ENCODE results near the gene COX20.
A peak's percentile ranks its signal among the peaks of the same experiment; 100 is the strongest.
"Not testable (repeated sequence)": the region's sequence is repeated elsewhere in the genome, so short reads cannot be mapped to it uniquely, and the experiment has no call there.

Gene COX20

GRCh38 chr1:244835276-244836134 lies at the start of gene COX20:
TSS of gene COX20 (plus strand) at chr1:244835658. CDS start at chr1:244835715, 57 bp downstream.
- TF ChIP-seq NFRKB (IDR thresholded peaks at IDR 0.05), result peak; percentile 38
- no peak for TF ChIP-seq L3MBTL2 (conservative IDR thresholded peaks at IDR 0.05)
- peak; percentile 84; the same call in 1 of the 2 replicates for TF ChIP-seq FOXM1 (IDR thresholded peaks at IDR 0.05; ENCODE audit: borderline replicate concordance)
- CTCF ChIA-PET, result interaction anchor here (0.5 to 2.0 kb wide), 6 partner anchors 26 to 243 kb away, joined by 3 to 11 read pairs (median 4); no protein-coding TSS in a partner anchor
- POLR2A ChIA-PET, result interaction anchor here (0.5 to 9.6 kb wide), 25 partner anchors 10 to 487 kb away, joined by 3 to 127 read pairs (median 4); partner anchors contain the start of gene HNRNPU
- DNase-seq (ENCODE audit: extremely low spot score), result peak; percentile 90

- no peak for TF ChIP-seq TARDBP (IDR thresholded peaks at IDR 0.05)
- TF ChIP-seq FOXM1 (IDR thresholded peaks at IDR 0.05; ENCODE audit: borderline replicate concordance), result no peak
- no peak for TF ChIP-seq CTBP1 (IDR thresholded peaks at IDR 0.05; ENCODE audit: borderline replicate concordance)
- no peak for TF ChIP-seq L3MBTL2 (conservative IDR thresholded peaks at IDR 0.05)
- no peak for TF ChIP-seq HDGF (IDR thresholded peaks at IDR 0.05; ENCODE audit: borderline replicate concordance)
- TF ChIP-seq SUZ12 (IDR thresholded peaks at IDR 0.05), result no peak
- TF ChIP-seq PKNOX1 (IDR thresholded peaks at IDR 0.05), result no peak
- no peak for TF ChIP-seq ELF4 (IDR thresholded peaks at IDR 0.05)
- no peak for TF ChIP-seq ARNT (IDR thresholded peaks at IDR 0.05)
- no peak for TF ChIP-seq ZNF384 (IDR thresholded peaks at IDR 0.05)
- ChIA-PET POLR2A (interaction anchor here (0.9 kb wide), 1 partner anchor 10 kb away, joined by 3 read pairs; no protein-coding TSS in a partner anchor), CTCF (interaction anchor here (0.6 kb wide), 1 partner anchor 184 kb away, joined by 3 read pairs; no protein-coding TSS in a partner anchor)
Observed at GRCh38 chr1:244788493-244789275, 46.8 kb upstream of the COX20 start.

GRCh38 chr1:244789276-244789580 lies 46.2 kb upstream of the COX20 start:
- CTCF ChIA-PET, result interaction anchor here (0.6 kb wide), 1 partner anchor 184 kb away, joined by 3 read pairs; no protein-coding TSS in a partner anchor
- POLR2A ChIA-PET, result interaction anchor here (0.9 kb wide), 1 partner anchor 9 kb away, joined by 3 read pairs; no protein-coding TSS in a partner anchor
- DNase-seq (ENCODE audit: extremely low spot score), result no peak
- TF ChIP-seq NFRKB (IDR thresholded peaks at IDR 0.05), result no peak
- TF ChIP-seq HDGF (IDR thresholded peaks at IDR 0.05; ENCODE audit: borderline replicate concordance), result no peak
- TF ChIP-seq LEF1 (IDR thresholded peaks at IDR 0.05; ENCODE audit: borderline replicate concordance), result no peak
- no peak for TF ChIP-seq BHLHE40 (IDR thresholded peaks at IDR 0.05; ENCODE audit: borderline replicate concordance)
- TF ChIP-seq ELF4 (IDR thresholded peaks at IDR 0.05), result no peak

More at GRCh38 chr1:244788493-244789275, 46.8 kb upstream of the COX20 start:
- no peak for DNase-seq (ENCODE audit: extremely low spot score)

- ChIA-PET CTCF (interaction anchor here (0.5 to 1.9 kb wide), 2 partner anchors 11 to 1708 kb away, joined by 9 to 10 read pairs; no protein-coding TSS in a partner anchor), POLR2A (no interaction called here)
- TF ChIP-seq ARNT (IDR thresholded peaks at IDR 0.05) (no peak), TARDBP (IDR thresholded peaks at IDR 0.05) (no peak)
- no peak for DNase-seq (ENCODE audit: extremely low spot score)
Observed at GRCh38 chr1:244789731-244790130, 45.7 kb upstream of the COX20 start.

GRCh38 chr1:244791061-244791460 lies 44.4 kb upstream of the COX20 start:
- no peak for DNase-seq (ENCODE audit: extremely low spot score)
- TF ChIP-seq SP1 (IDR thresholded peaks at IDR 0.05), result no peak
- TF ChIP-seq FOXM1 (IDR thresholded peaks at IDR 0.05; ENCODE audit: borderline replicate concordance), result no peak
- TF ChIP-seq TARDBP (IDR thresholded peaks at IDR 0.05), result no peak
- TF ChIP-seq FOXK2 (IDR thresholded peaks at IDR 0.05), result no peak
- TF ChIP-seq FOXA1 (IDR thresholded peaks at IDR 0.05), result no peak
- CTCF ChIA-PET, result interaction anchor here (1.9 kb wide), 1 partner anchor 10 kb away, joined by 9 read pairs; no protein-coding TSS in a partner anchor
- POLR2A ChIA-PET, result no interaction called here

- POLR2A ChIA-PET, result no interaction called here
- CTCF ChIA-PET, result interaction anchor here (0.9 kb wide), 1 partner anchor 247 kb away, joined by 3 read pairs; no protein-coding TSS in a partner anchor
- TF ChIP-seq ARNT (IDR thresholded peaks at IDR 0.05) (no peak), L3MBTL2 (conservative IDR thresholded peaks at IDR 0.05) (no peak), HDGF (IDR thresholded peaks at IDR 0.05; ENCODE audit: borderline replicate concordance) (no peak)
- no peak for DNase-seq (ENCODE audit: extremely low spot score)
Observed at GRCh38 chr1:244792188-244792850, 43.1 kb upstream of the COX20 start.

- ChIA-PET CTCF (interaction anchor here (1.4 to 1.5 kb wide), 2 partner anchors 189 to 192 kb away, joined by 4 read pairs; no protein-coding TSS in a partner anchor), POLR2A (no interaction called here)
- no peak for TF ChIP-seq FOXA1 (IDR thresholded peaks at IDR 0.05)
- TF ChIP-seq TARDBP (IDR thresholded peaks at IDR 0.05), result no peak
- no peak for TF ChIP-seq ARNT (IDR thresholded peaks at IDR 0.05)
- no peak for DNase-seq (ENCODE audit: extremely low spot score)
Observed at GRCh38 chr1:244794071-244794470, 41.4 kb upstream of the COX20 start.

GRCh38 chr1:244794516-244794915 lies 40.9 kb upstream of the COX20 start:
- DNase-seq (ENCODE audit: extremely low spot score); POLR2A ChIA-PET: not testable (repeated sequence)
- CTCF ChIA-PET, result interaction anchor here (1.4 kb wide), 1 partner anchor 190 kb away, joined by 4 read pairs; no protein-coding TSS in a partner anchor
